WTC11 (cell line): ENCODE results near the gene KDM4B. TPM values are rescaled to one million over a fixed set of nuclear protein-coding genes. Genes with fewer than 3 reads are reported as not detected.
A peak's percentile ranks its signal among the peaks of the same experiment; 100 is the strongest.

Experiments used
- ATAC-seq: fragments of 200-7000 bp; cut with Tn5 transposase; 2 replicates; pipeline ENCODE4 v1.10.0; 2021; ENCODE audit warnings: mild to moderate bottlenecking, moderate library complexity
- CTCF ChIA-PET: fragments of 300-600 bp; sonication (Branson Sonifier 250); formaldehyde crosslinking; loops from one replicate; lab custom pipeline; 2021; ENCODE audit warnings: antibody characterized with exemption; lab: Charles Lee
- POLR2A ChIA-PET: fragments of 350-600 bp; sonication (Branson Sonifier 250); formaldehyde crosslinking; loops from one replicate; lab custom pipeline; 2021; ENCODE audit warnings: antibody characterized with exemption; lab: Charles Lee
- DNase-seq: peaks from one replicate; pipeline ENCODE4 v3.0.0; 2021; ENCODE audit warnings: low spot score
- H3K27ac Mint-ChIP-seq: 2 replicates; pipeline ENCODE4 v1.8.0; 2021; ENCODE audit warnings: mixed read lengths
- H3K27me3 Mint-ChIP-seq: 2 replicates; pipeline ENCODE4 v1.8.0; 2021; ENCODE audit warnings: low read depth, mild to moderate bottlenecking, moderate library complexity, mixed read lengths
- H3K36me3 Mint-ChIP-seq: 2 replicates; pipeline ENCODE4 v1.8.0; 2021; ENCODE audit warnings: mixed read lengths
- H3K4me1 Mint-ChIP-seq: 2 replicates; pipeline ENCODE4 v1.8.0; 2022; ENCODE audit warnings: mixed read lengths
- H3K4me3 Mint-ChIP-seq: 2 replicates; pipeline ENCODE4 v1.8.0; 2021; ENCODE audit warnings: mild to moderate bottlenecking, moderate library complexity, mixed read lengths
- H3K9me3 Mint-ChIP-seq: 2 replicates; pipeline ENCODE4 v1.8.0; 2021; ENCODE audit warnings: mixed read lengths
- AR ChIP-seq: fragments of 250-450 bp; sonication (Bioruptor Pico); IDR thresholded peaks from 2 replicates; pipeline ENCODE4 v1.9.0; 2021; ENCODE audit warnings: mild to moderate bottlenecking
- ATF1 ChIP-seq: sonication (generic); formaldehyde crosslinking; IDR thresholded peaks from 2 replicates; pipeline ENCODE4 v1.8.1; 2023; ENCODE audit warnings: mild to moderate bottlenecking, moderate library complexity, missing genetic modification reagents
- E2F1 ChIP-seq: sonication (generic); formaldehyde crosslinking; IDR thresholded peaks from 2 replicates; pipeline ENCODE4 v1.8.0; 2022; ENCODE audit warnings: mild to moderate bottlenecking, missing genetic modification reagents
- FOXP4 ChIP-seq: sonication (generic); formaldehyde crosslinking; IDR thresholded peaks from 2 replicates; pipeline ENCODE4 v1.8.0; 2022; ENCODE audit warnings: mild to moderate bottlenecking, missing genetic modification reagents
- NFE2L1 ChIP-seq: sonication (generic); formaldehyde crosslinking; IDR thresholded peaks from 2 replicates; pipeline ENCODE4 v1.8.1; 2023; ENCODE audit warnings: missing genetic modification reagents
- NFYB ChIP-seq: sonication (generic); formaldehyde crosslinking; conservative IDR thresholded peaks from 2 replicates; pipeline ENCODE4 v1.8.0; 2022; ENCODE audit warnings: low read depth, missing genetic modification reagents
- NR2C2 ChIP-seq: sonication (generic); formaldehyde crosslinking; IDR thresholded peaks from 2 replicates; pipeline ENCODE4 v1.8.0; 2022; ENCODE audit warnings: mild to moderate bottlenecking, missing genetic modification reagents
- SMAD3 ChIP-seq: sonication (generic); formaldehyde crosslinking; IDR thresholded peaks from 2 replicates; pipeline ENCODE4 v1.8.0; 2022; ENCODE audit warnings: missing genetic modification reagents, mild to moderate bottlenecking, borderline replicate concordance
- SP1 ChIP-seq: sonication (generic); formaldehyde crosslinking; conservative IDR thresholded peaks from 2 replicates; pipeline ENCODE4 v1.8.1; 2022; ENCODE audit warnings: missing genetic modification reagents
- USF1 ChIP-seq: sonication (generic); formaldehyde crosslinking; IDR thresholded peaks from 2 replicates; pipeline ENCODE4 v1.8.0; 2022; ENCODE audit warnings: mild to moderate bottlenecking, missing genetic modification reagents
- ZNF138 ChIP-seq: sonication (generic); formaldehyde crosslinking; conservative IDR thresholded peaks from 2 replicates; pipeline ENCODE4 v1.8.1; 2022; ENCODE audit warnings: mild to moderate bottlenecking, moderate library complexity, missing genetic modification reagents
- ZNF232 ChIP-seq: sonication (generic); formaldehyde crosslinking; IDR thresholded peaks from 2 replicates; pipeline ENCODE4 v1.8.0; 2022; ENCODE audit warnings: mild to moderate bottlenecking, missing genetic modification reagents
- ZNF281 ChIP-seq: sonication (generic); formaldehyde crosslinking; IDR thresholded peaks from 2 replicates; pipeline ENCODE4 v1.8.0; 2023; ENCODE audit warnings: mild to moderate bottlenecking, missing genetic modification reagents
- ZNF396 ChIP-seq: fragments of 250-450 bp; sonication (Bioruptor Pico); IDR thresholded peaks from 2 replicates; pipeline ENCODE4 v1.8.0; 2021; ENCODE audit warnings: mild to moderate bottlenecking, moderate library complexity, borderline replicate concordance
- ZNF423 ChIP-seq: fragments of 250-450 bp; sonication (Bioruptor Pico); IDR thresholded peaks from 2 replicates; pipeline ENCODE4 v2.1.2; 2022; ENCODE audit warnings: mild to moderate bottlenecking, moderate library complexity
- total RNA-seq: library from RNA; stranded (reverse); gene quantifications from 3 replicates; pipeline ENCODE4 v1.2.3, GENCODE V29; 2021
- TF ChIP-seq, protein P1 (sequence below): sonication (generic); formaldehyde crosslinking; IDR thresholded peaks from 2 replicates; pipeline ENCODE4 v1.8.1; 2022; ENCODE audit warnings: low read depth, mild to moderate bottlenecking, moderate library complexity, missing genetic modification reagents, borderline replicate concordance
- TF ChIP-seq, protein P2 (sequence below): fragments of 250-450 bp; sonication (Bioruptor Pico); IDR thresholded peaks from 2 replicates; pipeline ENCODE4 v1.9.0; 2021; ENCODE audit warnings: mild to moderate bottlenecking
- TF ChIP-seq, protein P3 (sequence below): sonication (generic); formaldehyde crosslinking; IDR thresholded peaks from 2 replicates; pipeline ENCODE4 v1.8.1; 2023; ENCODE audit warnings: mild to moderate bottlenecking, missing genetic modification reagents
- TF ChIP-seq, protein P4 (sequence below): sonication (generic); formaldehyde crosslinking; IDR thresholded peaks from 2 replicates; pipeline ENCODE4 v1.8.1; 2023; ENCODE audit warnings: mild to moderate bottlenecking, moderate library complexity, missing genetic modification reagents

Gene KDM4B
- total RNA-seq, 1 experiment from 2014 or later: 43.2 TPM

DNA sequence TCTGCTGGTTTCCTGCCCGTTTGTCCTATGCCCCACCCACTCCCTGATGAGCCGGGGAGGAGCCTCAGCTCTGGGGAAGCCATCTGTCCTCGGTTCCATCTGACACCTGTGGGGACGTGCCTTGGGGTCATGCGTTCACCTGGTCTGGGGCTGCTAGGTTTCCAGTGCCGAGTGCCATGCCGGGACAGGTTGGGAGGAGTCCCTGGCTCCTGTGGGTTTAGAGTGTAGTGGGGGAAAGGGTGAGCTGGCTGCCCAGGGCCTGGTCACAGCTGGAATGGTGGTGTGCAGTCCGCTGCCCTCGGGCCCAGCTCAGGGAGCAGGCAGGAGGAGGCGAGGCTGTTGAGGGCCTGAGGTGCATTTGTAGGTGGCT lies 2.5 kb downstream of the KDM4B start (continued):
- TF ChIP-seq, protein P1, sequence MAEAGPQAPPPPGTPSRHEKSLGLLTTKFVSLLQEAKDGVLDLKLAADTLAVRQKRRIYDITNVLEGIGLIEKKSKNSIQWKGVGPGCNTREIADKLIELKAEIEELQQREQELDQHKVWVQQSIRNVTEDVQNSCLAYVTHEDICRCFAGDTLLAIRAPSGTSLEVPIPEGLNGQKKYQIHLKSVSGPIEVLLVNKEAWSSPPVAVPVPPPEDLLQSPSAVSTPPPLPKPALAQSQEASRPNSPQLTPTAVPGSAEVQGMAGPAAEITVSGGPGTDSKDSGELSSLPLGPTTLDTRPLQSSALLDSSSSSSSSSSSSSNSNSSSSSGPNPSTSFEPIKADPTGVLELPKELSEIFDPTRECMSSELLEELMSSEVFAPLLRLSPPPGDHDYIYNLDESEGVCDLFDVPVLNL (CRISPR knock-in tag): no peak
- TF ChIP-seq NR2C2: no peak
- TF ChIP-seq ZNF232 (CRISPR knock-in tag): no peak
- no peak for TF ChIP-seq FOXP4 (CRISPR knock-in tag)
- no peak for TF ChIP-seq NFE2L1 (CRISPR knock-in tag)
- TF ChIP-seq, protein P2, sequence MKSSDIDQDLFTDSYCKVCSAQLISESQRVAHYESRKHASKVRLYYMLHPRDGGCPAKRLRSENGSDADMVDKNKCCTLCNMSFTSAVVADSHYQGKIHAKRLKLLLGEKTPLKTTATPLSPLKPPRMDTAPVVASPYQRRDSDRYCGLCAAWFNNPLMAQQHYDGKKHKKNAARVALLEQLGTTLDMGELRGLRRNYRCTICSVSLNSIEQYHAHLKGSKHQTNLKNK (CRISPR knock-in tag): no peak
- no peak for TF ChIP-seq E2F1 (CRISPR knock-in tag)
- no peak for TF ChIP-seq ATF1 (CRISPR knock-in tag)

DNA sequence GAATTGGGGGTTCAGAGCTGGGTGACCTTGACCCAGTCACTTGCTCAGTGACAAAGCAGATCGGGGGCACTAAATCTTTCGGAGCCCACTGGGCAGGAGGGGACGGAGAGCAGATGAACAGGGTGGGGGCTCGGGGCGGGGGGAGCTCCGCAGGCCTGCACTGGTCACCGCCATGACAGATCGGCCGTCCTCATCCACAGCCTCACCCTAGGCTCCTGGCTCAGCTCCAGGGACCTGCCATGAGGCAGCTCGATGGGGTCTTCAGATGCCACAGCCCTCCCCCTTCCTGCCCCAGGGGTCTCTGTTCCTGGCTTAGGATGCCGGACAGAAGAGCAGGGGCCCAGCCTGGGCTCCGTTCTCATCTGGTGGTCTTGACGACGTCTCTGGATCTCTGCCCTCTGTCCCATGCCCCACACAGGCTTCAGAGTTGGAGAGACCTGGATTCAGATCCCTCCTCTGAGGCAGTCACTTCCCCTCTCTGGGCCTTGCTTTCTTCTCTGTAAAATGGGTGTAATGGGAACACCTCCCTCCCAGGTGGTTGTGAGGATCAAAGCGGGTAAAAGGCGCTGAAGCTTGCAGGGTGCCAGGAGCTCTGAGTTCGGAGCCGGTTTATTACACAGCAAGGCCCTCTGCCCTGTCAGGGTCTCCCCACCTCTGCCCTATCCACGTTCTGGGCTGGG lies 3.0 kb downstream of the KDM4B start:
- Mint-ChIP-seq H3K4me1 (peaks cover 50% of the 10 kb centered on the region), H3K9me3 (no peaks in the 10 kb centered on the region), H3K27me3 (no peaks in the 10 kb centered on the region), H3K4me3 (peak overlapping the region; percentile 96), H3K27ac (peak overlapping the region; percentile 84), H3K36me3 (no peaks in the 10 kb centered on the region; the same call in 1 of the 2 replicates)
- ChIA-PET CTCF (interaction anchor here (0.7 to 4.4 kb wide), 13 partner anchors 7 to 166 kb away, joined by 3 to 23 read pairs (median 4); no protein-coding TSS in a partner anchor), POLR2A (no interaction called here)
- ATAC-seq: no peak
- DNase-seq: no peak
- TF ChIP-seq ZNF396 (no peak), NFYB (CRISPR knock-in tag) (no peak), E2F1 (CRISPR knock-in tag) (no peak), SMAD3 (CRISPR knock-in tag) (no peak), USF1 (CRISPR knock-in tag) (no peak), ZNF138 (no peak), ZNF423 (no peak), ZNF281 (CRISPR knock-in tag) (no peak), SP1 (CRISPR knock-in tag) (no peak), AR (CRISPR knock-in tag) (no peak)
- TF ChIP-seq, protein P3, sequence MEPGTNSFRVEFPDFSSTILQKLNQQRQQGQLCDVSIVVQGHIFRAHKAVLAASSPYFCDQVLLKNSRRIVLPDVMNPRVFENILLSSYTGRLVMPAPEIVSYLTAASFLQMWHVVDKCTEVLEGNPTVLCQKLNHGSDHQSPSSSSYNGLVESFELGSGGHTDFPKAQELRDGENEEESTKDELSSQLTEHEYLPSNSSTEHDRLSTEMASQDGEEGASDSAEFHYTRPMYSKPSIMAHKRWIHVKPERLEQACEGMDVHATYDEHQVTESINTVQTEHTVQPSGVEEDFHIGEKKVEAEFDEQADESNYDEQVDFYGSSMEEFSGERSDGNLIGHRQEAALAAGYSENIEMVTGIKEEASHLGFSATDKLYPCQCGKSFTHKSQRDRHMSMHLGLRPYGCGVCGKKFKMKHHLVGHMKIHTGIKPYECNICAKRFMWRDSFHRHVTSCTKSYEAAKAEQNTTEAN (CRISPR knock-in tag): no peak
- TF ChIP-seq, protein P4, sequence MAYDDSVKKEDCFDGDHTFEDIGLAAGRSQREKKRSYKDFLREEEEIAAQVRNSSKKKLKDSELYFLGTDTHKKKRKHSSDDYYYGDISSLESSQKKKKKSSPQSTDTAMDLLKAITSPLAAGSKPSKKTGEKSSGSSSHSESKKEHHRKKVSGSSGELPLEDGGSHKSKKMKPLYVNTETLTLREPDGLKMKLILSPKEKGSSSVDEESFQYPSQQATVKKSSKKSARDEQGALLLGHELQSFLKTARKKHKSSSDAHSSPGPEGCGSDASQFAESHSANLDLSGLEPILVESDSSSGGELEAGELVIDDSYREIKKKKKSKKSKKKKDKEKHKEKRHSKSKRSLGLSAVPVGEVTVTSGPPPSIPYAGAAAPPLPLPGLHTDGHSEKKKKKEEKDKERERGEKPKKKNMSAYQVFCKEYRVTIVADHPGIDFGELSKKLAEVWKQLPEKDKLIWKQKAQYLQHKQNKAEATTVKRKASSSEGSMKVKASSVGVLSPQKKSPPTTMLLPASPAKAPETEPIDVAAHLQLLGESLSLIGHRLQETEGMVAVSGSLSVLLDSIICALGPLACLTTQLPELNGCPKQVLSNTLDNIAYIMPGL (CRISPR knock-in tag): no peak
